Measurements from ENCODE around the gene CCDC3. TPM values are rescaled to one million over a fixed set of nuclear protein-coding genes. Genes with fewer than 3 reads are reported as not detected.

Gene CCDC3
- total RNA-seq, 1 donor from 2014 or later = 10.2 TPM

- Histone ChIP-seq H3K27ac (no peak overlapping the region), H3K4me3 (no peak overlapping the region), H3K9me3 (peaks cover 6% of the 10 kb centered on the region), H3K4me1 (no peaks in the 10 kb centered on the region), H3K36me3 (no peaks in the 10 kb centered on the region), H3K27me3 (peaks cover 4% of the 10 kb centered on the region)
- TF ChIP-seq, protein P1, sequence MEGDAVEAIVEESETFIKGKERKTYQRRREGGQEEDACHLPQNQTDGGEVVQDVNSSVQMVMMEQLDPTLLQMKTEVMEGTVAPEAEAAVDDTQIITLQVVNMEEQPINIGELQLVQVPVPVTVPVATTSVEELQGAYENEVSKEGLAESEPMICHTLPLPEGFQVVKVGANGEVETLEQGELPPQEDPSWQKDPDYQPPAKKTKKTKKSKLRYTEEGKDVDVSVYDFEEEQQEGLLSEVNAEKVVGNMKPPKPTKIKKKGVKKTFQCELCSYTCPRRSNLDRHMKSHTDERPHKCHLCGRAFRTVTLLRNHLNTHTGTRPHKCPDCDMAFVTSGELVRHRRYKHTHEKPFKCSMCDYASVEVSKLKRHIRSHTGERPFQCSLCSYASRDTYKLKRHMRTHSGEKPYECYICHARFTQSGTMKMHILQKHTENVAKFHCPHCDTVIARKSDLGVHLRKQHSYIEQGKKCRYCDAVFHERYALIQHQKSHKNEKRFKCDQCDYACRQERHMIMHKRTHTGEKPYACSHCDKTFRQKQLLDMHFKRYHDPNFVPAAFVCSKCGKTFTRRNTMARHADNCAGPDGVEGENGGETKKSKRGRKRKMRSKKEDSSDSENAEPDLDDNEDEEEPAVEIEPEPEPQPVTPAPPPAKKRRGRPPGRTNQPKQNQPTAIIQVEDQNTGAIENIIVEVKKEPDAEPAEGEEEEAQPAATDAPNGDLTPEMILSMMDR (IDR thresholded peaks at IDR 0.05) = no peak
- no peak for DNase-seq
- intact Hi-C loops (cut with DNase I) = no loop called here
- ATAC-seq = no peak
Measured at GRCh38 chr10:12888470-12888869, 113.0 kb downstream of the CCDC3 start.

- intact Hi-C loops (cut with DNase I) = no loop called here
- ATAC-seq (no peak), DNase-seq (no peak)
- no peak overlapping the region for H3K4me3 ChIP-seq
- peaks cover 4% of the 10 kb centered on the region for H3K27me3 ChIP-seq
- H3K36me3 ChIP-seq = no peaks in the 10 kb centered on the region
- TF ChIP-seq, protein P1 (IDR thresholded peaks at IDR 0.05) = no peak
- H3K4me1 ChIP-seq = no peaks in the 10 kb centered on the region
- no peak overlapping the region for H3K27ac ChIP-seq
- no peaks in the 10 kb centered on the region for H3K9me3 ChIP-seq
Measured at GRCh38 chr10:12887780-12888179, 113.7 kb downstream of the CCDC3 start.

DNA sequence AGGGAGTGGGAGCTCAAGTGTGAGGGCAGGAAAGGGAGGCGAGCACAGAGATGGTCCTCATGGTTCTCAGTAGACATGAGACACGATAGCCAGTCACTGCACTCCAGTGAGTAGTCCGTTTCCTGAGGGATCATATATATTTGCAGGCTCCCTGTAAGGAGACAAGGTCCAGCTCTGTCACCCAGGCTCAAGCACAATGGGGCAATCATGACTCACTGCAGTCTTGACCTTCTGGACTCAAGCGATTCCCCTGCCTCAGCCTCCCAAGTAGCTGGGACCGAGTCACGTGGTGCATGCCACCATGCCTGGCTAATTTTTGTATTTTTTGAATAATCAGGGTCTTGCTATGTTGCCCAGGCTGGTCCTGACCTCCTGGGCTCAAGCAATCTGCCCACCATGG, 116.7 kb downstream of the CCDC3 start:
- TF ChIP-seq, protein P1 (IDR thresholded peaks at IDR 0.05) = no peak
- intact Hi-C loops (cut with DNase I) = no loop called here
- H3K9me3 ChIP-seq = no peaks in the 10 kb centered on the region
- no peak for ATAC-seq
- peaks cover 4% of the 10 kb centered on the region for H3K27me3 ChIP-seq
- no peak for DNase-seq
- no peak overlapping the region for H3K27ac ChIP-seq
- H3K4me1 ChIP-seq = no peaks in the 10 kb centered on the region
- H3K36me3 ChIP-seq = no peaks in the 10 kb centered on the region
- no peak overlapping the region for H3K4me3 ChIP-seq

- no peaks in the 10 kb centered on the region for H3K36me3 ChIP-seq
- ATAC-seq (no peak), DNase-seq (no peak)
- H3K27me3 ChIP-seq = peaks cover 4% of the 10 kb centered on the region
- TF ChIP-seq, protein P1 (IDR thresholded peaks at IDR 0.05) = no peak
- no peak overlapping the region for H3K27ac ChIP-seq
- intact Hi-C loops (cut with DNase I) = no loop called here
- H3K9me3 ChIP-seq = no peaks in the 10 kb centered on the region
- peaks cover 5% of the 10 kb centered on the region for H3K4me1 ChIP-seq
- H3K4me3 ChIP-seq = no peak overlapping the region
Measured at GRCh38 chr10:12880423-12880822, 121.1 kb downstream of the CCDC3 start.

DNA sequence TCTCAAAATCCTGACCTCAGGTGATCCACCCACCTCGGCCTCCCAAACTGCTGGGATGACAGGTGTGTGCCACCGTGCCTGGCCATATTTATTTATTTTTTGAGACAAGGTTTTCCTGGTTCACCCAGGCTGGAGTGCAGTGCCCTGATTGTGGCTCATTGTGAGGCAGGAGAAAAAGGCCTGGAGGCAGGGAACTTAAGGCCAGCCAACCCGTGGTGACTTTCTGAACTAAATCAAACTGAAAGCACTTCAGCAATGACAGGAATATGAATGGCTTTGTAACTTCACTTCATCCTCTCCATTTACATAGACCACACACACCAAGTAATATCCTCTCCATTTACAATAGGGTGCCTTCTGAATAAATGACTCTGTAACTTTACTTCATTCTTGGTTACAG, 124.4 kb downstream of the CCDC3 start:
- H3K27me3 ChIP-seq = no peaks in the 10 kb centered on the region
- no peak for DNase-seq
- no peak for ATAC-seq
- no peak overlapping the region for H3K4me3 ChIP-seq
- intact Hi-C loops (cut with DNase I) = no loop called here
- peaks cover 8% of the 10 kb centered on the region for H3K4me1 ChIP-seq
- H3K36me3 ChIP-seq = no peaks in the 10 kb centered on the region
- TF ChIP-seq, protein P1 (IDR thresholded peaks at IDR 0.05) = no peak
- H3K27ac ChIP-seq = no peak overlapping the region
- no peaks in the 10 kb centered on the region for H3K9me3 ChIP-seq

DNA sequence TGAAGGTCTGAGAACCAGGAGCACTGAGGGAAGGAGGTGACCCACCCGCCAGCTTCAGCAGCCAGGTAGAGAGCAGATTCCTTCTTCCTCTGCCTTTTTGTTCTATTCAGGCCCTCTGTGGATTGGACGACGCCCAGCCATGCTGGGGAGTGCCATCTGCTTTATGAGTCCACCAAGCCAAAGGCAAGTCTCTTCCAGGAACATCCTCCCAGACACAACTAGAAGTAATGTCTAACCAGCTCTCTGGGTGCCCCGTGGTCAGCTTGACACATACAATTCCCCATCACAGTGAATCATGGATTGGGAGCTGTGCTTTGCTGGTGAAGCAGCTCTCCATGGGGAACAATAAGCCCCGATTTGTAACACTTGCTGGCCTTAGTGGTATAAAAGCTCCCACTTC, 125.2 kb downstream of the CCDC3 start:
- H3K4me1 ChIP-seq = peaks cover 8% of the 10 kb centered on the region
- H3K36me3 ChIP-seq = no peaks in the 10 kb centered on the region
- H3K27ac ChIP-seq = no peak overlapping the region
- no peaks in the 10 kb centered on the region for H3K27me3 ChIP-seq
- no peaks in the 10 kb centered on the region for H3K9me3 ChIP-seq
- no peak for DNase-seq
- no peak for ATAC-seq
- TF ChIP-seq, protein P1 (IDR thresholded peaks at IDR 0.05) = no peak
- intact Hi-C loops (cut with DNase I) = no loop called here
- no peak overlapping the region for H3K4me3 ChIP-seq

All from upper lobe of right lung (tissue), 1 donor.